Measurements from ENCODE around the gene R3HCC1L. TPM values are rescaled to one million over a fixed set of nuclear protein-coding genes. Genes with fewer than 3 reads are reported as not detected.

R3HCC1L gene
- total and polyA plus RNA-seq, 9 of the 15 experiments (the other 6 are each of a cell fraction or from before 2014, with no cell fraction given), result 9.1 to 17.8 (median 12.6) TPM

DNA sequence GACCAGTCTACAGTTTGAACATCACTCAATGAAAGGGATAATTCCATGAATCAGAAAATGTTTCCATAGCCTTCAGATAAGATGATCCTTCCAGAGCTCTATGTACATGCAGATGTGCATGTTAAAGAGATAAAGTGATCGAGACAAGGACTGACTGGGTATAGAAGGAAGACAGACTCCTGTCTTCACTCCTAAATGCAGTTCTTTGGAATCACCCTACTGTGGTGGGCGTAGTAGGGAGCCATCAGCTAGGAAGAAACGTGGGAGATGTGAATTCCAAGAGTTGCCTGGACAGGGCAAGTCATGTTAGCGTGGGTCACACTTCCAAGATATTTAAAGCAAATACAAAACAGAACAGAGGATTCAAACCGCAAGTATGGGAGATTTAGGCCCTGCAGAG is 109.7 kb downstream of the R3HCC1L start (continued):
- TF ChIP-seq CBX5 (IDR thresholded peaks at IDR 0.05; ENCODE audit: borderline replicate concordance, low read depth) (no peak), TCF7L2 (IDR thresholded peaks at IDR 0.05; ENCODE audit: low read depth, low read length) (no peak), MBD2 (IDR thresholded peaks at IDR 0.05; ENCODE audit: borderline replicate concordance, low read depth) (no peak), ZNF12 (CRISPR knock-in tag; IDR thresholded peaks at IDR 0.05) (no peak), KAT8 (IDR thresholded peaks at IDR 0.05; ENCODE audit: low read depth) (no peak), ZNF583 (CRISPR knock-in tag; IDR thresholded peaks at IDR 0.05) (no peak), CHD2 (IDR thresholded peaks at IDR 0.05; ENCODE audit: low read depth, low read length) (no peak), RFX5 (IDR thresholded peaks at IDR 0.05; ENCODE audit: low read depth, low read length) (no peak)
- TF ChIP-seq, protein P1, sequence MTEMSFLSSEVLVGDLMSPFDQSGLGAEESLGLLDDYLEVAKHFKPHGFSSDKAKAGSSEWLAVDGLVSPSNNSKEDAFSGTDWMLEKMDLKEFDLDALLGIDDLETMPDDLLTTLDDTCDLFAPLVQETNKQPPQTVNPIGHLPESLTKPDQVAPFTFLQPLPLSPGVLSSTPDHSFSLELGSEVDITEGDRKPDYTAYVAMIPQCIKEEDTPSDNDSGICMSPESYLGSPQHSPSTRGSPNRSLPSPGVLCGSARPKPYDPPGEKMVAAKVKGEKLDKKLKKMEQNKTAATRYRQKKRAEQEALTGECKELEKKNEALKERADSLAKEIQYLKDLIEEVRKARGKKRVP (CRISPR knock-in tag; IDR thresholded peaks at IDR 0.05), result no peak

DNA sequence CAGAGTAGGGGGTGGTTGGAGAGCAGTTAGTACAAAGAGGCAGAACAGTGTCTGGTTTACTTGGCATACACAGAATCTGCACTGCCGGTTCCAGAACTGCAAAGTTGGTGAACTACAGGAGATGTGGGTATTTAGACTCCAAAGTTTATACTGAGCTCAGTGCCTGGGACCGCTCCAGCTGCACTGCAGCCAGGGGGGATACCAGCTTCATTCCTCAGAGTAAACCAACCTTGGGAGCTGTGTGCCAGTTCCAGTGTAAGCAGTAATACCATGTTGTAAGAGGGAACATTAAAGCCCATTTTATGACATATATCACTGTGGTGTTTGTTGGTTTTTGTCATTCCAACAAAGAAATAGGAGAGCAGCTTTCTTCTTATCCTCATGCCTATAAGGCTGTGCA is 110.1 kb downstream of the R3HCC1L start:
- ATAC-seq, result no peak
- ChIA-PET CTCF (ENCODE audit: low intra/inter-chr PET ratio) (no interaction called here), POLR2A (no interaction called here)
- Histone ChIP-seq H3K4me1 (replicated peaks in 1 of 2; ENCODE audit: control insufficient read depth in 2 of 2, insufficient read depth in 2 of 2, low read length in 2 of 2) (no peaks in the 10 kb centered on the region), H3K4me3 (no peak overlapping the region), H2AFZ (ENCODE audit: low read depth, low read length) (no peak overlapping the region), H3K36me3 (ENCODE audit: control insufficient read depth, insufficient read depth, low read length) (peaks cover 23% of the 10 kb centered on the region; the same call in 2 of the 3 replicates), H3K27me3 (ENCODE audit: control insufficient read depth in 2 of 2, insufficient read depth in 2 of 2, low read length in 2 of 2) (no peaks in the 10 kb centered on the region), H3K9me3 (replicated peaks; ENCODE audit: control insufficient read depth, insufficient read depth, low read depth, low read length) (no peaks in the 10 kb centered on the region), H3K9me1 (ENCODE audit: control insufficient read depth, insufficient read depth, low read length) (no peaks in the 10 kb centered on the region), H3K79me2 (ENCODE audit: control insufficient read depth, insufficient read depth, low read length) (no peaks in the 10 kb centered on the region), H4K20me1 (replicated peaks; ENCODE audit: control insufficient read depth, insufficient read depth, low read length) (no peaks in the 10 kb centered on the region), H3K4me2 (ENCODE audit: insufficient read depth, low read length) (no peak overlapping the region), H3K9ac (ENCODE audit: insufficient read depth in 1 of 2, low read depth in 2 of 2, low read length in 2 of 2) (no peak overlapping the region), H3K27ac (ENCODE audit: extremely low read depth, low read depth, low read length) (no peak overlapping the region)
- no peak for FAIRE-seq
- no TSS peak for BruUV-seq (replicated peaks)
- in situ Hi-C loops (cut with MboI) (no loop called here), intact Hi-C loops (cut with micrococcal nuclease) (loop anchor here (5.0 kb wide), 1 partner anchor 63 kb away; no protein-coding TSS in a partner anchor)
- no peak for TF ChIP-seq SAFB2 (IDR thresholded peaks at IDR 0.05; ENCODE audit: borderline replicate concordance, low read depth, low read length, severe bottlenecking)
- WGBS (ENCODE audit: insufficient coverage, low coverage, missing lambda C conversion rate), result 100% methylated on average over 2 of the region's 2 CpGs
- DNase-seq (ENCODE audit: extremely low read depth in 1 of 4, low spot score in 3 of 4), result no peak
